DND-41 (cell line): ENCODE data around the gene C10orf143.

Experiments
- EZH2 ChIP-seq: IDR thresholded peaks from 3 replicates; pipeline ENCODE4 v1.6.1; 2012; ENCODE audit warnings: borderline replicate concordance, low read depth, mild to moderate bottlenecking, moderate library complexity, low read length, inconsistent platforms; ENCODE audit not compliant: severe bottlenecking
- TF ChIP-seq, protein P1 (sequence below): IDR thresholded peaks from 2 replicates; pipeline ENCODE4 v1.5.1; 2012; ENCODE audit warnings: borderline replicate concordance, low read length, moderate library complexity, mild to moderate bottlenecking; ENCODE audit not compliant: poor library complexity, severe bottlenecking; ENCODE audit errors: extremely low read depth

- TF ChIP-seq, protein P1, sequence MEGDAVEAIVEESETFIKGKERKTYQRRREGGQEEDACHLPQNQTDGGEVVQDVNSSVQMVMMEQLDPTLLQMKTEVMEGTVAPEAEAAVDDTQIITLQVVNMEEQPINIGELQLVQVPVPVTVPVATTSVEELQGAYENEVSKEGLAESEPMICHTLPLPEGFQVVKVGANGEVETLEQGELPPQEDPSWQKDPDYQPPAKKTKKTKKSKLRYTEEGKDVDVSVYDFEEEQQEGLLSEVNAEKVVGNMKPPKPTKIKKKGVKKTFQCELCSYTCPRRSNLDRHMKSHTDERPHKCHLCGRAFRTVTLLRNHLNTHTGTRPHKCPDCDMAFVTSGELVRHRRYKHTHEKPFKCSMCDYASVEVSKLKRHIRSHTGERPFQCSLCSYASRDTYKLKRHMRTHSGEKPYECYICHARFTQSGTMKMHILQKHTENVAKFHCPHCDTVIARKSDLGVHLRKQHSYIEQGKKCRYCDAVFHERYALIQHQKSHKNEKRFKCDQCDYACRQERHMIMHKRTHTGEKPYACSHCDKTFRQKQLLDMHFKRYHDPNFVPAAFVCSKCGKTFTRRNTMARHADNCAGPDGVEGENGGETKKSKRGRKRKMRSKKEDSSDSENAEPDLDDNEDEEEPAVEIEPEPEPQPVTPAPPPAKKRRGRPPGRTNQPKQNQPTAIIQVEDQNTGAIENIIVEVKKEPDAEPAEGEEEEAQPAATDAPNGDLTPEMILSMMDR: no peak
- no peak for TF ChIP-seq EZH2
These were observed 32.5 kb downstream of the C10orf143 start for GRCh38 chr10:130078120-130078519.
